Stimulated activated CD4-positive, alpha-beta T cell treated with anti-CD3 and anti-CD28 coated beads, Interleukin-12 subunit alpha, Interleukin-12 subunit beta, amount 100 ng/mL, for 24 hours (primary cell): Measurements from ENCODE around the gene TAF1C.
A peak's percentile ranks its signal among the peaks of the same experiment; 100 is the strongest.

Experiments
- DNase-seq, 2 experiments: peaks; one replicate each; pipeline ENCODE4 v3.0.0-alpha.2; 2020; ENCODE audit warnings: low read depth in 2 of 2

The TAF1C gene

DNA sequence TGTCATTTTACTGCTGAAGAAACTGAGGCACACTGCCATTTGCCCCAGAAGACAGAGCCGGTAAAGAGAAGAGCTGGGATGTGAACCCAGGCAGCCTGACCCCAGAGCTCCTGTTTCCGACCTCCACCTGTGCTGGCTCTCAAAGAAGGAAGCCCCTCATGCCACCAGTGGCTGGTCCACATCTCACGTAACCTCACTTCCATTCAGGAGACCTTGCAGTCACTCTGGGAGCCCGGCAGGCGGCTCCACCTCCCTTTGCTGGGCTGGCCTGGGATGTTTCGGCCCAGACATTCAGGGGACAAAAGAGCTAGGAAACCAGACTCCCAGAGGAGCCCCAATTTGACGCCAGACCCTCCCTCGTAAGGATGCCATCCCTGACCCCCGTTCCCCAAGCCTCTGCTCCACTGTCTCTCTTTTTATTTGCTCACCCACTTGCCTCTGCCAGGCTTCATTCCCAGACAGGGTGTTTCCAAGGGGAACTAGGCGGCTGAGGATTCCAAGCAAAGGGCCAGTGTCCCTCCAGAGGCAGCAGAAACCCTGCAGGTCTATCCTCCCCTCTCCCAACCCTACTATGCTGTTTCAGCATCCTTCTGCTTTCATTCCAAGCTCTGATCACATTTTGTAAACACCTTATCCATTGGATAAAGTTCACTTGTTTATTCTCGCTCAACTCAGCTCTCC lies 2.8 kb downstream of the TAF1C start:
- no peak for DNase-seq

GRCh38 chr16:84183572-84183875 lies 3.3 kb downstream of the TAF1C start:
- no peak for DNase-seq

GRCh38 chr16:84182680-84183571 lies 3.9 kb downstream of the TAF1C start:
- no peak for DNase-seq

GRCh38 chr16:84182104-84182503 lies 4.8 kb downstream of the TAF1C start:
- no peak for DNase-seq

- no peak for DNase-seq
These were observed 5.5 kb downstream of the TAF1C start for GRCh38 chr16:84181144-84181915.

GRCh38 chr16:84180519-84181140 lies 6.2 kb downstream of the TAF1C start:
- no peak for DNase-seq

DNA sequence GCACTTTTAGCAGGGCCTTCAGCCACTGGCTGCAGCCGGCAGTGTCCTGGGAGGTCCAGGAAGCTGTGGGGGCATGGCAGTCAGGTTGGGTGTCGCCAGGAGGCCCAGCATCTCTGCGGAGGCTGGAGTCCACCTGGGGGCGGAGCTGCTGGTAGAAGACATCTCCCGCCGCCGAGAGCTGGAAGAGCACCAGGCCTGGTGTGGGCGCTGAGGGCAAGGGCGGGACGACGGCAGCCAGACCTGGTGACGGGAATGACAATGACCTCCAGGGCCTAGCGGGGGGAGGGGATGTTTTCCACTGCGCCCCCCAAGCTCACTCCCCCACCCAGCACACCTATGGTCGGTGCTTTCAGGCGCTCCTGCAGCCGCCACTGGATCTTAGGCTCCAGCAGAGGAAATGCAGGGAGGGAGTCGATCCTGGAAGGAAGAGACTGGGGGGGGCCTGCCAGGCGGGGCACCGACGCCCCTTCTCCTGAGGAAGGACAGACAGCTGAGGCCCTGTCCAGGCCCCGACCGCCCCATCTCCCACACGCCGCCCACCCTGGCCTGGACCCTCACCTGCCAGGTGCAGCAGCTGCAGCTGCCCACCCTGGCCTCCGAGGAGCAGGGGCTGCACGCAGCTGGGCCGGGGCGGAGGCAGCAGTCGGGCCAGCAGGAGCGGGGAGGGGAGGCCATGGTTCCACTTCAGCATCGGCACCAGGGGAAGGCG lies 7.1 kb downstream of the TAF1C start:
- DNase-seq: no peak

DNA sequence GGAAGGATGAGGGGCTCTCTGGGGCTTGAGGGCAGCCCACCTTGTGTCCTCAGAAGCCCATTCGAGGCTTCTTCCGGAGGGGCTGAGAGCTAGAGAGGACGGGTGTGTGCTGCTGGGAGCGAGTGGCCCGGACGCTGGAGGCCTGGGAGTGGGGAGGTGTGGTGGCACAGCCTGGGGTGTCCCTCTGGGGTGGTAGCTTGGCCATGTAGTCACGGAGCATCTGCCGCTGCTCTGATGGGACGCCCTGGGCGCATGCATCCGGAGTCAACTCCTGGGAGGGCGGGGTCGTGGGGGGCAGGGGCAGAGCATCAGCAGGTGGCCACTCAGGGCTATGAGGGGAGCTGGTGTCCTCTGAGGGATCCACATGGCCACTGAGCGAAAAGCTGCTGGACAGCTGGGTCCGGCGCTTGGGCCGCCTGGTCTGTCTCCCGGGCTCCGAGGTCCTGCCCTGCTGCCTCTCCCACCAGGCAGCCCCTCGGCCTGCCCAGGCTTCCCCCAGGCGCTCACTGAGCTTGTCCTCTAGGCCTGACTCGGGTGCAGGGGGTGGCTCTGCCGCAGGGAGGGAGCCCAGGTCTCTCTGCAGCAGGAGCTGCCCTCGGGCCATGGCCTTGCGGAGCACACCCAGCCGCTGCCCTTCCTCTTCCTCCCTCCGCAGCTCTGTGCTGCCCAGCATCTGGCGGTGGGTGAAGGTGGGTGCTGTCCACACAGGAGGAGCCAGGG lies 7.8 kb downstream of the TAF1C start:
- no peak for DNase-seq

GRCh38 chr16:84178146-84178765 lies 8.6 kb downstream of the TAF1C start:
- no peak for DNase-seq

DNA sequence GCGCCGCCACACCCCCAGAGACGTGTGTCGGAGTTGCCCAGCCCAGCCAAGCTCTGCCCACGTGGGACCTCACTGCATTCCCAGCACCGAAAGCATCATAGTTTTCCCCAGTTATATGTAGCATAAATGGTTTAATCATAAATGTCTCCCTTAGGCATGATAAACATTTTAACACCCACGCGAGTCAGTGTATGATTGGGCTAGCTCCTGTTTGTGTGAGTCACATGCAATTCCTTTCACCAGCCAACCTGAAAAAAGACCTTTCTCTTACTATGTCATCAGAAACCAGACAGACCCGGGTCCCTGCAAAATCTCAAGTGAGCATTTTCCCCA lies 9.2 kb downstream of the TAF1C start:
- DNase-seq: no peak

DNA sequence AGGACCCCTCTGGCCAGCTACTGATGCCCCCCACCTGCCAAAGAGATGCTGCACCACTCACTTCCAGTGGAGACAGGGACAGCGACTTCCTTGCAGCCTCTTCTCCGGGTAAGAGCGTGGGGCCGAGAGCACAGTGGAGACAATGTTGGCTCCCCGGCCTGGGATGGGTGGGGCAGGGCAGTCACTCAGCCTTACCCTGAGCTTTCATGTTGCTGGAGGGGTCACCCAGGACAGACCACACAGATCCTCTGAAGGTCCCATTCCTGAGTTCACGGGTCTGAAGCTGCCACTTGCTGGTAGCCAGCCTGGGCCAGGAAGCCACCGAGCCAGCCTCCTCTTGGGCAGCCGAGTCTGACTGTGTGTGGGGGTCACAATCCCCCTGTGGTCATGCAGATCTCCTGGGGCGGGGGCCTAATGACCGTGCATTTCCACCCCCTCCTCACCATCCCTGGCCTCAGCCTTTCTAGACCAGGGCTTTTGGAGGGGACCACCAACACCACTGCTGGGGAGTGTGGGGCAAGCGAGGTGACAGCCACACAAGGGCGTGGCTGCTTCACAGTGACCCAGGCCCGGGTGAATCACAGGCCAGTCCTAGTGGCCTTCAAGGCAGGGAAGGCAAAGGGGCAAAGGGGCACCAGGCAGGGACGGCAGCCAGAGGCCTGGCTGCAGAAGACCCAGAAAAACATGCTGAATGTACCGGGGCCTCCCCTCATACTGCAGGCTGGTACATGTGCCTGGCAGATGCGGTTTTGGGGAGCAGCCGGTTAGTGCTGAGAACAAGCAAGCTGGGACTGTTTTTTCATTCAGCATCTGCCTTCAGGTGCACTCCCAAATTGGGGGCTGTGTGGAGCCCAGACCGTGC lies 10.4 kb downstream of the TAF1C start:
- DNase-seq: no peak

- DNase-seq: peak; percentile 35 to 65
These were observed 11.3 kb downstream of the TAF1C start for GRCh38 chr16:84175350-84176081.

GRCh38 chr16:84174396-84174795 lies 12.5 kb downstream of the TAF1C start:
- DNase-seq: no peak

GRCh38 chr16:84169765-84170310 lies 17.0 kb downstream of the TAF1C start:
- no peak for DNase-seq

DNA sequence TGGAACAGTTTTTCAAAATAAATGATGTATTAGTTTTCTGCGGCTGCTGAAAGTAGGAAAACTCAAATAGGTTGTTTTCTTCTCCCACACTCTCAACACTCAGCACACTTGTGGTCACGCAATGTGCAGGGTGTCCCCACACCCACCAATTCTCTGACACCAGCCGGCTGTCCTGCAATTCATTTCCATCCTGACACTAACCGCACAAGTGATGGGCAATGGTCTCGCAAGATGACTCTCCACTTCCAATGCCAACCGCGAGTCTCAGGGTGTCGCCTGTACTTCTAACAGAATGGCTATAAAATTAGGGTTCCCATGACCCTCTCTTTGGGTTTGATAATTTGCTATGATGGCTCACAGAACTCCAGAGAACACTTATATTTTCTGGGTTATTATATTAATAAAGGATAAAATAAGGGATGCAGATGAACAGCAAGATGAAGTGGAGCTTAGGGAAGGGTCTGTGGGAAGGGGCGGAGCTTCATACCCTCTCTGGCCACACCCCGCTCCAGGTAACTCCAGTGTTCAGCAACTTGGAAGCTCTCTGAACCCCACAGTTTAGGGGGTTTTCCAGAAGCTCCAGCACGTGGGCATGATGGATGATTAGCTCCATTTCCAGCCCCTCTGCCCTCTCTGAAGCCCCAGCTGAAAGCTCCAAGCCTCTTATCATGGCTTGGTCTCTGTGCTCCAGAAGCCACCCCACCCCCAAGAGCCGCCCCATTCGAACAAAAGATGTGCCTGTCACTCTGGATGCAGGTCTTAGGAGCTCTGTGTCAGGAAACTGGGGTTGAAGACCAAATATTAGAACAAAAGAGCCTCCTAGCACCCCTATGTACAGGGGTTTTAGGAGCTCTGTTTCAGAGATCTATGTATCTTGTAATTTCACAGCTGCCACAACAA lies 19.8 kb downstream of the TAF1C start:
- peak in 1 of 2 experiments; percentile 22 for DNase-seq

GRCh38 chr16:84165746-84166145 lies 21.1 kb downstream of the TAF1C start:
- no peak for DNase-seq

GRCh38 chr16:84161801-84162200 lies 25.1 kb downstream of the TAF1C start:
- no peak for DNase-seq
